ENCODE results near the gene LTBP1.
"Not testable (repeated sequence)": the region's sequence is repeated elsewhere in the genome, so short reads cannot be mapped to it uniquely, and the experiment has no call there.

The LTBP1 gene

GRCh38 chr2:33437815-33438214 is 491.1 kb downstream of the LTBP1 start:
- no peak for DNase-seq

GRCh38 chr2:33441235-33441810 is 494.6 kb downstream of the LTBP1 start:
- peak in 1 of 2 experiments; percentile 51 for DNase-seq

GRCh38 chr2:33442052-33442451 is 495.3 kb downstream of the LTBP1 start:
- DNase-seq, result not testable (repeated sequence)

GRCh38 chr2:33442528-33443079 is 495.9 kb downstream of the LTBP1 start:
- DNase-seq, result no peak

GRCh38 chr2:33443274-33443829 is 496.6 kb downstream of the LTBP1 start:
- DNase-seq, result no peak

GRCh38 chr2:33444967-33445366 is 498.2 kb downstream of the LTBP1 start:
- DNase-seq, result no peak

- no peak for DNase-seq
Measured at GRCh38 chr2:33448220-33448899, 501.6 kb downstream of the LTBP1 start.
